HEK293 (cell line): ENCODE data around the gene LRP5.
A peak's percentile ranks its signal among the peaks of the same experiment; 100 is the strongest.

Source experiments
- CTCF ChIA-PET: fragments of 350-600 bp; formaldehyde crosslinking; extraction: SDS; loops from one replicate; lab custom pipeline; 2021; ENCODE audit warnings: antibody characterized with exemption; lab: Yijun Ruan, JAX
- POLR2A ChIA-PET: fragments of 300-600 bp; formaldehyde crosslinking; extraction: SDS; loops from one replicate; lab custom pipeline; 2020; ENCODE audit warnings: antibody characterized with exemption, inconsistent platforms; lab: Yijun Ruan, JAX
- H3K27ac ChIP-seq: fragments of 200-500 bp; sonication (Bioruptor generic); 2 replicates; pipeline ENCODE4 v1.5.1; 2014; ENCODE audit warnings: low read depth, low read length, control low read depth, inconsistent platforms; ENCODE audit errors: extremely low read depth
- H3K36me3 ChIP-seq, 2 experiments: fragments of 200-500 bp in 1 of 2; sonication (Bioruptor generic) in 1 of 2; 1 replicate in 1 of 2; 2 replicates in 1 of 2; pipeline ENCODE4 v1.5.1; 2014 to 2017; ENCODE audit warnings: inconsistent platforms in 2 of 2, low read length in 2 of 2; ENCODE audit not compliant: control insufficient read depth in 2 of 2, insufficient read depth in 1 of 2
- H3K4me1 ChIP-seq: fragments of 200-500 bp; sonication (Bioruptor generic); 2 replicates; pipeline ENCODE4 v1.5.1; 2014; ENCODE audit warnings: mild to moderate bottlenecking, low read length, inconsistent platforms; ENCODE audit not compliant: control insufficient read depth, insufficient read depth
- H3K4me3 ChIP-seq: 2 replicates; pipeline ENCODE4 v1.5.1; 2011; ENCODE audit warnings: low read depth, mild to moderate bottlenecking, control low read depth, low read length, moderate library complexity
- H3K9me3 ChIP-seq: fragments of 200-500 bp; sonication (Bioruptor generic); 2 replicates; pipeline ENCODE4 v1.5.1; 2014; ENCODE audit warnings: low read depth, low read length, inconsistent platforms; ENCODE audit not compliant: control insufficient read depth, insufficient read depth
- BCL11A ChIP-seq: fragments of 450-650 bp; formaldehyde crosslinking; IDR thresholded peaks from 2 replicates; pipeline ENCODE4 v1.5.1; 2016; ENCODE audit warnings: low read depth, missing biosample characterization, missing genetic modification characterization
- BCL6B ChIP-seq: fragments of 450-650 bp; formaldehyde crosslinking; IDR thresholded peaks from 2 replicates; pipeline ENCODE4 v1.5.1; 2017; ENCODE audit warnings: missing biosample characterization, missing genetic modification characterization
- MEIS1 ChIP-seq: sonication (generic); formaldehyde crosslinking; IDR thresholded peaks from 2 replicates; pipeline ENCODE4 v1.8.1; 2022; ENCODE audit warnings: missing genetic modification reagents, mild to moderate bottlenecking, borderline replicate concordance
- OVOL3 ChIP-seq: fragments of 450-650 bp; formaldehyde crosslinking; IDR thresholded peaks from 2 replicates; pipeline ENCODE4 v1.5.1; 2016; ENCODE audit warnings: missing biosample characterization, missing genetic modification characterization
- REST ChIP-seq: fragments of 450-650 bp; formaldehyde crosslinking; IDR thresholded peaks from 2 replicates; pipeline ENCODE4 v1.5.1; 2016; ENCODE audit warnings: missing biosample characterization, missing genetic modification characterization
- ZBTB20 ChIP-seq: fragments of 450-650 bp; formaldehyde crosslinking; IDR thresholded peaks from 2 replicates; pipeline ENCODE4 v1.5.1; 2016; ENCODE audit warnings: missing biosample characterization, missing genetic modification characterization
- ZBTB21 ChIP-seq: fragments of 450-650 bp; formaldehyde crosslinking; IDR thresholded peaks from 2 replicates; pipeline ENCODE4 v1.5.1; 2017; ENCODE audit warnings: missing biosample characterization, missing genetic modification characterization
- ZFP3 ChIP-seq: fragments of 450-650 bp; formaldehyde crosslinking; IDR thresholded peaks from 2 replicates; pipeline ENCODE4 v1.5.1; 2016; ENCODE audit warnings: low read depth, missing biosample characterization, missing genetic modification characterization
- ZNF112 ChIP-seq: fragments of 450-650 bp; formaldehyde crosslinking; IDR thresholded peaks from 2 replicates; pipeline ENCODE4 v1.5.0; 2017; ENCODE audit warnings: missing biosample characterization, missing genetic modification characterization
- ZNF18 ChIP-seq: fragments of 450-650 bp; formaldehyde crosslinking; IDR thresholded peaks from 2 replicates; pipeline ENCODE4 v1.5.1; 2016; ENCODE audit warnings: missing biosample characterization, missing genetic modification characterization
- ZNF280D ChIP-seq: fragments of 450-650 bp; formaldehyde crosslinking; IDR thresholded peaks from 2 replicates; pipeline ENCODE4 v1.5.1; 2016; ENCODE audit warnings: missing biosample characterization, missing genetic modification characterization
- ZNF341 ChIP-seq: fragments of 450-650 bp; formaldehyde crosslinking; IDR thresholded peaks from 2 replicates; pipeline ENCODE4; 2016; ENCODE audit warnings: low read depth, missing biosample characterization, missing genetic modification characterization
- ZNF548 ChIP-seq: fragments of 450-650 bp; formaldehyde crosslinking; IDR thresholded peaks from 2 replicates; pipeline ENCODE4 v1.5.1; 2016; ENCODE audit warnings: missing biosample characterization, missing genetic modification characterization
- ZNF558 ChIP-seq: fragments of 450-650 bp; formaldehyde crosslinking; IDR thresholded peaks from 2 replicates; pipeline ENCODE4 v1.5.1; 2016; ENCODE audit warnings: missing biosample characterization, missing genetic modification characterization
- ZNF580 ChIP-seq: fragments of 450-650 bp; formaldehyde crosslinking; IDR thresholded peaks from 2 replicates; pipeline ENCODE4 v1.5.1; 2016; ENCODE audit warnings: missing biosample characterization, missing genetic modification characterization
- ZNF624 ChIP-seq: fragments of 450-650 bp; formaldehyde crosslinking; IDR thresholded peaks from 2 replicates; pipeline ENCODE4 v1.5.1; 2017; ENCODE audit warnings: missing biosample characterization, missing genetic modification characterization
- ZNF658 ChIP-seq: fragments of 450-650 bp; formaldehyde crosslinking; IDR thresholded peaks from 2 replicates; pipeline ENCODE4; 2016; ENCODE audit warnings: missing biosample characterization, missing genetic modification characterization
- ZSCAN16 ChIP-seq: fragments of 450-650 bp; formaldehyde crosslinking; IDR thresholded peaks from 2 replicates; pipeline ENCODE4 v1.5.1; 2016; ENCODE audit warnings: missing biosample characterization, missing genetic modification characterization

The LRP5 gene

GRCh38 chr11:68352591-68352990 is 40.2 kb downstream of the LRP5 start:
- CTCF ChIA-PET: no interaction called here

GRCh38 chr11:68353118-68353517 is 40.7 kb downstream of the LRP5 start:
- Histone ChIP-seq H3K36me3 (peaks cover 0 to 34% of the 10 kb centered on the region in 2 experiments; a peak in 1 of 3 replicates), H3K4me1 (no peaks in the 10 kb centered on the region), H3K27ac (no peak overlapping the region), H3K4me3 (no peak overlapping the region), H3K9me3 (no peaks in the 10 kb centered on the region)
- POLR2A ChIA-PET: no interaction called here
- CTCF ChIA-PET: no interaction called here
- TF ChIP-seq ZNF18 (tag by site-specific recombination) (no peak), ZBTB21 (no peak), ZNF341 (tag by site-specific recombination) (no peak), OVOL3 (tag by site-specific recombination) (no peak), ZNF558 (tag by site-specific recombination) (no peak), ZNF624 (no peak), BCL6B (no peak), BCL11A (tag by site-specific recombination) (no peak), ZFP3 (tag by site-specific recombination) (no peak), ZNF112 (tag by site-specific recombination) (no peak)

More at GRCh38 chr11:68352591-68352990, 40.2 kb downstream of the LRP5 start:
- TF ChIP-seq ZNF548 (tag by site-specific recombination) (no peak), ZSCAN16 (tag by site-specific recombination) (peak; percentile 96), BCL11A (tag by site-specific recombination) (peak; percentile 44; the same call in 1 of the 2 replicates), ZBTB20 (tag by site-specific recombination) (no peak), ZNF280D (peak; percentile 58; the same call in 1 of the 2 replicates), ZNF580 (tag by site-specific recombination) (peak; percentile 20; the same call in 1 of the 2 replicates), ZNF658 (tag by site-specific recombination) (no peak), MEIS1 (no peak), REST (tag by site-specific recombination) (no peak)
- Histone ChIP-seq H3K9me3 (no peaks in the 10 kb centered on the region), H3K4me3 (no peak overlapping the region), H3K36me3 (peaks cover 0 to 36% of the 10 kb centered on the region in 2 experiments; a peak in 1 of 3 replicates), H3K27ac (no peak overlapping the region), H3K4me1 (no peaks in the 10 kb centered on the region)
- POLR2A ChIA-PET: no interaction called here
